A673 (cell line): ENCODE results near the gene SKI. TPM values are rescaled to one million over a fixed set of nuclear protein-coding genes. Genes with fewer than 3 reads are reported as not detected.
A peak's percentile ranks its signal among the peaks of the same experiment; 100 is the strongest.

Experiments
- BruUV-seq: library from RNA; stranded (reverse); fragments of 400-500 nt; replicated peaks from 2 replicates; lab custom pipeline; 2021; lab: Mats Ljungman, UMichigan
- CTCF ChIA-PET: fragments of 300-600 bp; sonication (Branson Sonifier 250); formaldehyde crosslinking; loops from one replicate; lab custom pipeline; 2022; ENCODE audit warnings: antibody characterized with exemption; lab: Charles Lee
- POLR2A ChIA-PET: fragments of 300-600 bp; sonication (Branson Sonifier 250); formaldehyde crosslinking; loops from one replicate; lab custom pipeline; 2022; ENCODE audit warnings: antibody characterized with exemption; ENCODE audit not compliant: low non-redundant PET; lab: Charles Lee
- DNase-seq: peaks from one replicate; pipeline ENCODE4 v3.0.0-alpha.2; 2015; ENCODE audit warnings: low spot score
- H3K27ac ChIP-seq: fragments of 200-600 bp; sonication (generic); 2 replicates; pipeline ENCODE4 v1.5.1; 2016; ENCODE audit warnings: mixed run types, low read depth, mild to moderate bottlenecking, mixed read lengths, antibody characterized with exemption, low read length; ENCODE audit not compliant: poor library complexity, severe bottlenecking
- H3K27me3 ChIP-seq: fragments of 200-600 bp; sonication (generic); replicated peaks from 2 replicates; pipeline ENCODE4 v1.6.1; 2017; ENCODE audit warnings: mixed run types, low read depth, mild to moderate bottlenecking, mixed read lengths, antibody characterized with exemption, low read length; ENCODE audit not compliant: insufficient read depth, poor library complexity
- H3K36me3 ChIP-seq: fragments of 200-600 bp; sonication (generic); 2 replicates; pipeline ENCODE4 v1.6.1; 2016; ENCODE audit warnings: mixed run types, mild to moderate bottlenecking, mixed read lengths, antibody characterized with exemption, low read length; ENCODE audit not compliant: insufficient read depth, poor library complexity, severe bottlenecking
- H3K4me1 ChIP-seq: fragments of 200-600 bp; sonication (generic); 2 replicates; pipeline ENCODE4 v1.6.1; 2017; ENCODE audit warnings: mixed run types, mild to moderate bottlenecking, mixed read lengths, antibody characterized with exemption, low read length; ENCODE audit not compliant: insufficient read depth, poor library complexity, severe bottlenecking
- H3K4me3 ChIP-seq: fragments of 200-600 bp; sonication (generic); 2 replicates; pipeline ENCODE4 v1.5.1; 2016; ENCODE audit warnings: low read depth, mixed run types, mild to moderate bottlenecking, mixed read lengths, low read length; ENCODE audit not compliant: poor library complexity, severe bottlenecking
- H3K9me3 ChIP-seq: fragments of 200-600 bp; sonication (generic); 2 replicates; pipeline ENCODE4 v1.6.1; 2016; ENCODE audit warnings: mixed run types, low read depth, mild to moderate bottlenecking, mixed read lengths, antibody characterized with exemption, low read length; ENCODE audit not compliant: poor library complexity, severe bottlenecking
- EZH2 ChIP-seq: fragments of 200-600 bp; sonication (generic); IDR thresholded peaks from 2 replicates; pipeline ENCODE4 v1.6.1; 2017; ENCODE audit warnings: borderline replicate concordance, low read depth, mild to moderate bottlenecking, mixed read lengths, antibody characterized with exemption, low read length; ENCODE audit not compliant: poor library complexity, severe bottlenecking
- intact Hi-C: fragments of 100-400 bp; cut with micrococcal nuclease; formaldehyde crosslinking; loops from one replicate; pipeline ENCODE4 v1.10.0; 2022; ENCODE audit not compliant: unreplicated experiment
- total RNA-seq: library from RNA; stranded (reverse); gene quantifications from 2 replicates; pipeline ENCODE4 v1.2.3, GENCODE V29; 2021
- TF ChIP-seq, protein P1 (sequence below): fragments of 300-800, 200-600 bp; sonication (generic); conservative IDR thresholded peaks from 2 replicates; pipeline ENCODE4 v1.5.1; 2017; ENCODE audit warnings: low read depth, mild to moderate bottlenecking, antibody characterized with exemption, low read length, moderate library complexity, mixed read lengths

Gene SKI
- total RNA-seq, 1 experiment from 2014 or later = 88.1 TPM

DNA sequence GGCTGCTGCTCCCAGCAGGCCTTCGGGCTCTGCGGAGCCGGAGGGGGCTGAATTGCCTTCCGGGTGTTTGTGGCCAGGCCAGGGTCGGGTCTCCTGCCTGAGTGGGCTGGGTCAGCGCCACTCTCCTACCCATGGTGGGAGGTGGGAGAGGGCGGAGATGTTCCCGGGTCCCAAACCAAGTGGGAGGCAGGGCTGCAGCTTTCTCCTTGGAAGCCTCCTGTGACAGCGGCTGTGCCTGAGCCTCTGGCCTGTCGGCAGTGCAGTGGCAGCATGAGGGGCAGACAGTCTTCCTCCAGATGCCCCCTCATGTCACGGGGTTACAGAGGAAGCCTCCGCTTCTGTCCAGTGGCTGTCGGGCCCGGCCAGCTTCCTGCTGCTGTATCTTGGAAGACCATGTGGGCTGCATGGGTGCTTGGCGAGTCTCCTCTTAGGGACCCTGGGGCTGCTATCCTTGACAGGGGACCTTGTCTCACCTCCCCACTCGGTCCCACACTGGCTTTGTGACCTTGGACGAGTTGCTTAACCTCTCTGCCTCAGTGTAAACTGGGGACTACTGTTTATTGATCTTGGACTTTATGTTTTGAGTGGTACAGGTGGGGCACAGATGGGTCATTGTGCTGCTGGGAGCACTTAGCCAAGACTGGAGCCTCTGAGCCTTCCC is 4.3 kb downstream of the SKI start:
- no peak for DNase-seq
- ChIA-PET CTCF (interaction anchor here (0.6 kb wide), 2 partner anchors 37 to 63 kb away, joined by 3 read pairs; no protein-coding TSS in a partner anchor), POLR2A (interaction anchor here (0.6 kb wide), 1 partner anchor 15 kb away, joined by 3 read pairs; no protein-coding TSS in a partner anchor)
- Histone ChIP-seq H3K9me3 (no peaks in the 10 kb centered on the region), H3K27me3 (no peaks in the 10 kb centered on the region), H3K4me1 (peaks cover 51% of the 10 kb centered on the region), H3K36me3 (no peaks in the 10 kb centered on the region), H3K4me3 (peak overlapping the region; percentile 71), H3K27ac (peak overlapping the region; percentile 80)
- no peak for TF ChIP-seq EZH2
- TF ChIP-seq, protein P1, sequence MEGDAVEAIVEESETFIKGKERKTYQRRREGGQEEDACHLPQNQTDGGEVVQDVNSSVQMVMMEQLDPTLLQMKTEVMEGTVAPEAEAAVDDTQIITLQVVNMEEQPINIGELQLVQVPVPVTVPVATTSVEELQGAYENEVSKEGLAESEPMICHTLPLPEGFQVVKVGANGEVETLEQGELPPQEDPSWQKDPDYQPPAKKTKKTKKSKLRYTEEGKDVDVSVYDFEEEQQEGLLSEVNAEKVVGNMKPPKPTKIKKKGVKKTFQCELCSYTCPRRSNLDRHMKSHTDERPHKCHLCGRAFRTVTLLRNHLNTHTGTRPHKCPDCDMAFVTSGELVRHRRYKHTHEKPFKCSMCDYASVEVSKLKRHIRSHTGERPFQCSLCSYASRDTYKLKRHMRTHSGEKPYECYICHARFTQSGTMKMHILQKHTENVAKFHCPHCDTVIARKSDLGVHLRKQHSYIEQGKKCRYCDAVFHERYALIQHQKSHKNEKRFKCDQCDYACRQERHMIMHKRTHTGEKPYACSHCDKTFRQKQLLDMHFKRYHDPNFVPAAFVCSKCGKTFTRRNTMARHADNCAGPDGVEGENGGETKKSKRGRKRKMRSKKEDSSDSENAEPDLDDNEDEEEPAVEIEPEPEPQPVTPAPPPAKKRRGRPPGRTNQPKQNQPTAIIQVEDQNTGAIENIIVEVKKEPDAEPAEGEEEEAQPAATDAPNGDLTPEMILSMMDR = no peak
- intact Hi-C loops = loop anchor here (5.0 kb wide), 1 partner anchor 70 kb away; no protein-coding TSS in a partner anchor
- no TSS peak for BruUV-seq

GRCh38 chr1:2232916-2233438 is 4.9 kb downstream of the SKI start:
- intact Hi-C loops = loop anchor here (5.0 kb wide), 1 partner anchor 69 kb away; no protein-coding TSS in a partner anchor
- Histone ChIP-seq H3K9me3 (no peaks in the 10 kb centered on the region), H3K4me1 (peaks cover 51% of the 10 kb centered on the region), H3K36me3 (no peaks in the 10 kb centered on the region), H3K27ac (peak overlapping the region; percentile 80), H3K4me3 (peak overlapping the region; percentile 71), H3K27me3 (no peaks in the 10 kb centered on the region)
- TF ChIP-seq, protein P1 = no peak
- TF ChIP-seq EZH2 = no peak
- no TSS peak for BruUV-seq
- DNase-seq = no peak
- POLR2A ChIA-PET = interaction anchor here (0.6 kb wide), 2 partner anchors 15 to 467 kb away, joined by 3 to 7 read pairs; no protein-coding TSS in a partner anchor
- CTCF ChIA-PET = interaction anchor here (0.6 kb wide), 1 partner anchor 38 kb away, joined by 3 read pairs; no protein-coding TSS in a partner anchor

DNA sequence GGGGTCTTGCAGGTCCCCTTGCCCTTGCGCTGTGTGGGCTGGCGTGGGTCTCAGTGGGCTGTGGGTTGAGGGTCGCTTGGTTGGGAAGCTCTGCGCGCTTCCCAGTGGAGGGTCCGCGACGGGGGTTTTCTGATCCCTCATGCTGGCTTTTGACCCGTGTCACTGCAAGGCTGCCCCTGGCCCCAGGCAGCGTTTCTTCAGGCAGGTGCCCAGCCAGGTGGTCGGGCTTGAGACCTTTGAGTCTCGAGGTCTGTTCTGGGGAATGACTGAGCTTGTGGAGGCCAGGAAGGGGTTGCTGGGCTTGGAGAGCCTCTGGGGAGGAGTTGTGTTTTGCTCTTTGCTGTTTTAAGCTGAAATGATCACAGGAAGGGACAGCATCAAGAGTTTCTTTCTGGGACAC is 5.3 kb downstream of the SKI start:
- Histone ChIP-seq H3K27me3 (no peaks in the 10 kb centered on the region), H3K4me1 (peaks cover 51% of the 10 kb centered on the region), H3K27ac (peak overlapping the region; percentile 80), H3K4me3 (peak overlapping the region; percentile 71), H3K36me3 (no peaks in the 10 kb centered on the region), H3K9me3 (no peaks in the 10 kb centered on the region)
- TF ChIP-seq, protein P1 = no peak
- no peak for TF ChIP-seq EZH2
- POLR2A ChIA-PET = interaction anchor here (0.6 kb wide), 1 partner anchor 467 kb away, joined by 7 read pairs; no protein-coding TSS in a partner anchor
- CTCF ChIA-PET = no interaction called here
- DNase-seq = no peak
- no TSS peak for BruUV-seq
- intact Hi-C loops = loop anchor here (5.0 kb wide), 1 partner anchor 69 kb away; no protein-coding TSS in a partner anchor
